Fibroblast of gingiva (primary cell): Measurements from ENCODE around the gene SDHB.

Experiments used
- DNase-seq: peaks from one replicate; pipeline ENCODE4 v3.0.0-alpha.2; 2011; ENCODE audit warnings: low read depth

Gene SDHB

DNA sequence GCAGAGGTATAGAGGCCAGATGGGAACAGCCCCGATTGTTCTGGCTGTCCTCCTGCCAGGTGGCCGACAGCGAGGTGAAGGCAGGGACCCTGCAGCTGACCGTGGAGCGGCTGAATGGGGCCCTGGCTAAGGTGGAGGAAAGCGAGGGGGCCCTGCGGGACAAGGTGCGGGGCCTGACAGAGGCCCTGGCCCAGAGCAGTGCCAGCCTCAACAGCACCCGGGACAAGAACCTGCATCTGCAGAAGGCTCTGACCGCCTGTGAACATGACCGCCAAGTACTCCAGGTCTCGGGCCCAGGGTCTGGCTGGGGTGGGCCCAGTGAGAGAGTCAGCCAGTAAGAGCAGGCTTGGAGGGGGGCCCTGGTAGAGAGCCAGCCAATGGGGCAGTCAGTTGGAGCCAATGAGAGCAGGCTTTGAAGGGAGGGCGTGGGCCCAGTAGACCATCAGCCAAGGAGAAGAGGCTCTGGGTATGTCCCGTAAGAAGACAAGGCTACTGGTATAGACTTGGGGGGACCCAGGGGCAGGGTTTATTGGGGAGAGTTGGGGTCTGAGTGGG lies 84.7 kb downstream of the SDHB start:
- no peak for DNase-seq
